GM12872 (cell line): ENCODE results near the gene ARNT2.

Experiments used
- TF ChIP-seq, protein P1 (sequence below): IDR thresholded peaks from 3 replicates; pipeline ENCODE4 v1.5.1; 2011; ENCODE audit warnings: low read depth, mild to moderate bottlenecking, low read length, moderate library complexity; ENCODE audit not compliant: insufficient read depth

The ARNT2 gene

DNA sequence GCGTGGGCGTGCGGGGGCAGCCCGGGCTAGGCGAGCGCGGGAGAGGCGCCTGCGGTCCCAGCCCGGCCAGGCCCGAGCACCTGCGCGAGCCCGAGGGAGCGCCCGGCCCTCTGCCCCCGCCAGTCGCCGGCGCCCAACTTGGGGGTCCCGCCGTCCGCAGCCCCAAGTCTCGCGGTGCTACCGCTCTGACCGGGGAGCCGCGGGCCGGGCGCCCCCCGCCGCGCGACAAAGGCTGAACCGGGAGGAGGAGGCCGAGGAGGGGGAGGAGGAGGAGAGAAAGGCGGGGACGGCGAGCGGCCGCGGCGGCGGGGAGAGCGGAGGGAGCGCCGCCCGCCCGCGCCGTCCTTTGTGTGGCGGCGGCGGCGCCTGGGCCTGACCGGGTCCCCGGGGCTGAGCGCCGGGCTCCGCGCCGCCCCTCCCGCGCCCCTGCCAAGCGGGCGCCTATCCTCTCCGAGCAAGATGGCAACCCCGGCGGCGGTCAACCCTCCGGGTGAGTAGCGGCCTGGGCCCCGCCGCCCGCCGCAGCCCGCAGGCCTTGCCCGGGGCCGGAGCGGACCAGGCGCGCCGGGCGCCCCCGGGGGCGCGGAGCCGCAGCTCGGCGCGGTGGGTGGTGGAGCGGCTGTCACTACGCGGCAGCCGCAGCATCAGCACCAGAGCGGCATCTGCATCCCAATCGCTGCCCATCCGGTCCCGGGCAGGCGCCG, at the start of gene ARNT2:
TSS of gene ARNT2 (plus strand) at position 326 of the 704 bp plus-strand sequence. CDS start at position 460, 134 bp downstream.
- TF ChIP-seq, protein P1, sequence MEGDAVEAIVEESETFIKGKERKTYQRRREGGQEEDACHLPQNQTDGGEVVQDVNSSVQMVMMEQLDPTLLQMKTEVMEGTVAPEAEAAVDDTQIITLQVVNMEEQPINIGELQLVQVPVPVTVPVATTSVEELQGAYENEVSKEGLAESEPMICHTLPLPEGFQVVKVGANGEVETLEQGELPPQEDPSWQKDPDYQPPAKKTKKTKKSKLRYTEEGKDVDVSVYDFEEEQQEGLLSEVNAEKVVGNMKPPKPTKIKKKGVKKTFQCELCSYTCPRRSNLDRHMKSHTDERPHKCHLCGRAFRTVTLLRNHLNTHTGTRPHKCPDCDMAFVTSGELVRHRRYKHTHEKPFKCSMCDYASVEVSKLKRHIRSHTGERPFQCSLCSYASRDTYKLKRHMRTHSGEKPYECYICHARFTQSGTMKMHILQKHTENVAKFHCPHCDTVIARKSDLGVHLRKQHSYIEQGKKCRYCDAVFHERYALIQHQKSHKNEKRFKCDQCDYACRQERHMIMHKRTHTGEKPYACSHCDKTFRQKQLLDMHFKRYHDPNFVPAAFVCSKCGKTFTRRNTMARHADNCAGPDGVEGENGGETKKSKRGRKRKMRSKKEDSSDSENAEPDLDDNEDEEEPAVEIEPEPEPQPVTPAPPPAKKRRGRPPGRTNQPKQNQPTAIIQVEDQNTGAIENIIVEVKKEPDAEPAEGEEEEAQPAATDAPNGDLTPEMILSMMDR, result no peak

DNA sequence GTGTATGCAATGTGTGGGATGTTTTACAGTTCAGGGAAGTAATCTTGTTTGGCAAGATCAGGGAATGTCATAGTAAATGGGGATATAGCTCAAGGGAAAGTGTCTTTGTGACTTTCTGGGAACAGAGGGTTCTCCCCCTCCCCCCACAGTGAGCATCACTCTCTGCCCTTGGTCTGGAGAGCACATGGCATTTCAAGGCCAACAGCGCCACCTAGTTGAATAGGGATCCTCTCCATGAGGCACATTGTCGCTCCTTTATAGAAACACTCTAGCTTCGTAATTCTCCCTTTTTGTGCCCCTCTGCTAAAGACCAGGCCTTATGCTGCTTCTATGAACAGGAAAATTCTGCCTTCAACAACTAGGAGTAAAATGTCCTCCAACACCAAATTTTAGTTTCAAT, 37.1 kb upstream of the ARNT2 start:
- TF ChIP-seq, protein P1, result peak; percentile 36; the same call in 1 of the 3 replicates

GRCh38 chr15:80367661-80368060, 36.5 kb upstream of the ARNT2 start:
- TF ChIP-seq, protein P1, result no peak

GRCh38 chr15:80371924-80372323, 32.3 kb upstream of the ARNT2 start:
- TF ChIP-seq, protein P1, result no peak

DNA sequence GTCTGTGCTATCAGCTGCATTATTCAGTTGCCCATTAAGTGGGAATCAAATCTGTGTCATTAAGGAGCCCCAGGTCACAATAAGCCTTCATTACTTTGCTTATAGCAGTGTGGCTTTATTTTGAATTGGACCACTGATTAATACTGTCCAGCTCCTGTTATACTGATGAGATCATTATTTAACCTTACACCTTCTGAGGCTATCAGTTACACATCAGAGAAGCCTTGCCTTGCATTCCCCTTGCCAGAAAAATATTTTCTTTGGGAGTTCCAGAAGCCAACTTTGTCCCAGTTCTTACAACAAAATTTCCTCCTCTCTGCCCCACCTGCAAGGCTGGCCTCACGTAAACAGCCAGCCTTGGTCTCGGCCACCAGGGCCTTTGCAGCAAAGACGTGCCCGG, 29.7 kb upstream of the ARNT2 start:
- TF ChIP-seq, protein P1, result no peak

DNA sequence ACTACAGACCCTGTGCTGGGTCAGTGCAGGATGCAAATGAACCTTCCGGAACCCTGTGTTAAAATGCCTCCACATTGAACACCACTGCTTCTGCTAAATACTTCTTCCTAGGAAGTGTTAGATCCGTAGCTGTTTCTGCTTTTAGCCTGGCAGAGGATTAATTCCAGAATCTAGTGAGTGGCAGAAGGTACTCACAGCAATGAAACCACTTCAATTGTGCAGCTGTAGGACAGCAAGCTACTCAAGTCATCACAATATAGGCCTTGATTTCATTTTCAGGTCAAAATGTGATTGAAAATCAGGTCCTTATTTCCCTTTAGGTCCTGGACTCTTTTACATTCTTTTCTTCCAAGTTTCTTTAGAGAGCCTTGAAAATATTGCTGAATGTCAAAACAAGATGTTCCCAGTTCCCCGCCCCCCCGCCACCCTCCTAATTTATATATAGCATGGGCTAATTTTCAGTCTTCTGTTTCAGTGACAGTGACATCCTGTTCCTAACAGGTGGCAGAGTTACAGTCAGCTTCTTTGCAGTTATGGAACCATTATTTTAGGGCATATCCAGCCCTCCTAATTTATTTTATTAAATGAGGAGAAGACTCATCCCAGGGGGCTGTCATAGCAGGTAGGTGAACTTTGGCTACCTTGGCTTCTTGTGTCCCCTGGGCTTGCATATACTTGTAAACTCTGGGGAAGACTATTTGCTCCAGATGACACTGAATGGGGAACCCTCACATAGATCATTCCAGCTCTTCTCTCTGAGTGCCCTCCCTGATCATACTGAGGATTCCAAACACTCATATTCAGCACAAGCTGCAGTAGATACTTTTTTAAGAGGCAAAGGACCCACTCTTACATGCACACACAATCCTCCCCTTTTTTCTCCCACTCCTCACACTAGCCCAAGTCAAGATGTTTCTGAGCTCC, 28.0 kb upstream of the ARNT2 start:
- TF ChIP-seq, protein P1, result no peak

- TF ChIP-seq, protein P1, result no peak
Observed at GRCh38 chr15:80379693-80380092, 24.5 kb upstream of the ARNT2 start.
